ENCODE measurements around the gene GPR132.
"Not testable (repeated sequence)": the region's sequence is repeated elsewhere in the genome, so short reads cannot be mapped to it uniquely, and the experiment has no call there.

Gene GPR132

GRCh38 chr14:105065280-105066228 is at the start of gene GPR132:
GPR132 (minus strand) TSS chr14:105065430; CDS start chr14:105055420, 10,010 bp downstream.
- DNase-seq (ENCODE audit: low spot score): peak; percentile 97

GRCh38 chr14:105109243-105109642 is 44.0 kb upstream of the GPR132 start:
- DNase-seq (ENCODE audit: low spot score): not testable (repeated sequence)

GRCh38 chr14:105108516-105108864 is 43.3 kb upstream of the GPR132 start:
- no peak for DNase-seq (ENCODE audit: low spot score)

GRCh38 chr14:105107781-105108515 is 42.7 kb upstream of the GPR132 start:
- DNase-seq (ENCODE audit: low spot score): no peak

- DNase-seq (ENCODE audit: low spot score): no peak
Measured at GRCh38 chr14:105107351-105107750, 42.1 kb upstream of the GPR132 start.

GRCh38 chr14:105105158-105105557 is 39.9 kb upstream of the GPR132 start:
- DNase-seq (ENCODE audit: low spot score): no peak

GRCh38 chr14:105102893-105103292 is 37.7 kb upstream of the GPR132 start:
- DNase-seq (ENCODE audit: low spot score): no peak

GRCh38 chr14:105102361-105102870 is 37.2 kb upstream of the GPR132 start:
- DNase-seq (ENCODE audit: low spot score): no peak

GRCh38 chr14:105100910-105101309 is 35.7 kb upstream of the GPR132 start:
- DNase-seq (ENCODE audit: low spot score): no peak

- no peak for DNase-seq (ENCODE audit: low spot score)
Measured at GRCh38 chr14:105099778-105100177, 34.5 kb upstream of the GPR132 start.

GRCh38 chr14:105098316-105098715 is 33.1 kb upstream of the GPR132 start:
- no peak for DNase-seq (ENCODE audit: low spot score)

- no peak for DNase-seq (ENCODE audit: low spot score)
Measured at GRCh38 chr14:105097794-105098127, 32.5 kb upstream of the GPR132 start.

- DNase-seq (ENCODE audit: low spot score): no peak
Measured at GRCh38 chr14:105096206-105096875, 31.1 kb upstream of the GPR132 start.

- DNase-seq (ENCODE audit: low spot score): no peak
Measured at GRCh38 chr14:105095236-105095805, 30.1 kb upstream of the GPR132 start.

- no peak for DNase-seq (ENCODE audit: low spot score)
Measured at GRCh38 chr14:105094193-105094907, 29.1 kb upstream of the GPR132 start.

GRCh38 chr14:105093431-105094192 is 28.4 kb upstream of the GPR132 start:
- DNase-seq (ENCODE audit: low spot score): peak; percentile 68

- DNase-seq (ENCODE audit: low spot score): peak; percentile 59
Measured at GRCh38 chr14:105093038-105093430, 27.8 kb upstream of the GPR132 start.

- no peak for DNase-seq (ENCODE audit: low spot score)
Measured at GRCh38 chr14:105092171-105093037, 27.2 kb upstream of the GPR132 start.

- DNase-seq (ENCODE audit: low spot score): no peak
Measured at GRCh38 chr14:105091517-105092170, 26.4 kb upstream of the GPR132 start.

Measured in CD4-positive, alpha-beta T cell treated with Interleukin-2 at 100 ng/mL for 4 hours (primary cell).